AG04450 (cell line): ENCODE measurements around the gene KCNH3. TPM values are rescaled to one million over a fixed set of nuclear protein-coding genes. Genes with fewer than 3 reads are reported as not detected.

ENCODE experiments used
- CTCF ChIA-PET: fragments of 300-600, 350-600 bp; formaldehyde crosslinking; extraction: SDS; loops from one replicate; lab custom pipeline; 2022; ENCODE audit warnings: antibody characterized with exemption, inconsistent platforms; lab: Charles Lee
- POLR2A ChIA-PET: fragments of 350-600 bp; formaldehyde crosslinking; extraction: SDS; loops from one replicate; lab custom pipeline; 2021; ENCODE audit warnings: antibody characterized with exemption, inconsistent platforms; lab: Yijun Ruan, JAX
- DNase-seq: peaks from one replicate; pipeline ENCODE4 v3.0.0-alpha.2; 2011; ENCODE audit warnings: low read depth, low spot score
- H3K27ac ChIP-seq: one replicate; pipeline ENCODE4 v1.5.1; 2012; ENCODE audit warnings: low read depth, low read length, control low read depth
- H3K27me3 ChIP-seq: one replicate; pipeline ENCODE4 v1.6.0; 2012; ENCODE audit warnings: low read length; ENCODE audit not compliant: control insufficient read depth, insufficient read depth
- H3K4me3 ChIP-seq: 2 replicates; pipeline ENCODE4 v1.5.1; 2011; ENCODE audit warnings: mild to moderate bottlenecking, low read depth, low read length, control low read depth
- H3K9me3 ChIP-seq: 2 replicates; pipeline ENCODE4 v1.5.1; 2012; ENCODE audit warnings: low read length; ENCODE audit not compliant: control insufficient read depth, insufficient read depth
- polyA plus RNA-seq: library from polyadenylated mRNA; depleted of rRNA; stranded (reverse); fragments of >200 nt; gene quantifications from 2 replicates; pipeline ENCODE4 v1.2.3, GENCODE V29; 2011
- TF ChIP-seq, protein P1 (sequence below): IDR thresholded peaks from 2 replicates; pipeline ENCODE4 v1.5.1; 2011; ENCODE audit warnings: low read depth, low read length, control low read depth, inconsistent platforms

The KCNH3 gene
- polyA plus RNA-seq, 1 experiment = 0.01 TPM

DNA sequence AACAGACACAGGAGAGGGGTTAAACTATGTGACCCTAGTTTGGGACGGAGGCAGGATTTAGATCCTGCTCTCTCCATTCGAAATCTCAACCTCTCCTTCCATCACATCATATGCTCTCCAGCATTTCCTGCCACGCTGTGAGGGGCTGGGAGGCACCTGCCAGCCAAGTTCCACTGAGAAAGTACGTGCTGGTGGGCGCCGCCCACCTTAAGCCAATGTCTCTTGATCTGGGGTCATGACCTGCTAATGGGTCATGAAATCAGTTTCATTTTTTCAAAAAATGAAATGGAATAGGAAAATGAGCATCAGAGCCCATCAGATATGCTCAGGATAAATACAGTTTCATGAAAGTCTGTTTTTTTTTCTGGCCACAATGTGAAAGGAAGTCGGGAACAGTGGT is 21.9 kb downstream of the KCNH3 start:
- Histone ChIP-seq H3K9me3 (no peaks in the 10 kb centered on the region; the same call in 1 of the 2 replicates), H3K4me3 (no peak overlapping the region), H3K27me3 (no peaks in the 10 kb centered on the region), H3K27ac (no peak overlapping the region)
- TF ChIP-seq, protein P1, sequence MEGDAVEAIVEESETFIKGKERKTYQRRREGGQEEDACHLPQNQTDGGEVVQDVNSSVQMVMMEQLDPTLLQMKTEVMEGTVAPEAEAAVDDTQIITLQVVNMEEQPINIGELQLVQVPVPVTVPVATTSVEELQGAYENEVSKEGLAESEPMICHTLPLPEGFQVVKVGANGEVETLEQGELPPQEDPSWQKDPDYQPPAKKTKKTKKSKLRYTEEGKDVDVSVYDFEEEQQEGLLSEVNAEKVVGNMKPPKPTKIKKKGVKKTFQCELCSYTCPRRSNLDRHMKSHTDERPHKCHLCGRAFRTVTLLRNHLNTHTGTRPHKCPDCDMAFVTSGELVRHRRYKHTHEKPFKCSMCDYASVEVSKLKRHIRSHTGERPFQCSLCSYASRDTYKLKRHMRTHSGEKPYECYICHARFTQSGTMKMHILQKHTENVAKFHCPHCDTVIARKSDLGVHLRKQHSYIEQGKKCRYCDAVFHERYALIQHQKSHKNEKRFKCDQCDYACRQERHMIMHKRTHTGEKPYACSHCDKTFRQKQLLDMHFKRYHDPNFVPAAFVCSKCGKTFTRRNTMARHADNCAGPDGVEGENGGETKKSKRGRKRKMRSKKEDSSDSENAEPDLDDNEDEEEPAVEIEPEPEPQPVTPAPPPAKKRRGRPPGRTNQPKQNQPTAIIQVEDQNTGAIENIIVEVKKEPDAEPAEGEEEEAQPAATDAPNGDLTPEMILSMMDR = no peak
- ChIA-PET POLR2A (no interaction called here), CTCF (interaction anchor here (0.6 to 1.7 kb wide), 2 partner anchors 20 to 408 kb away, joined by 3 to 5 read pairs; no protein-coding TSS in a partner anchor)
- DNase-seq = no peak

DNA sequence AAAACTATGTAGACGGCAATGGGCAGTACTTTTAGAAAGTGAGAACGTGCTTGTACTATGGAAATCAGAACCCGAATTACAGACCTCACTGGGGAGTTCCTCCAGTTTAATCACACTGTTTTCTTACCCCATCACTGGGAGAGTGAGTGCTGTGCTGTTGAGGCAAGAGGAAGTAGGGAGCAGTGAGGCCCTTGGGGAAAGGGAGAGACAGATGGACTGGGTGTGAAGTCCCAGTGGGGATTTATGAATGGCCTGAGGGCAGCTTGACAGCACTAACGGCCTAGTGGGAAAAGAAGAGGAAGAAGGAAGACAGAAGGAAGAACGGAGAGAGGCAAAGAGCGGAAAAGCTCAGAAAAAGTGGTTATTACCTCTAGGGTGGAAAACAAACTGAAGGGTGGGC is 23.4 kb downstream of the KCNH3 start:
- Histone ChIP-seq H3K27me3 (no peaks in the 10 kb centered on the region), H3K9me3 (no peaks in the 10 kb centered on the region; the same call in 1 of the 2 replicates), H3K27ac (no peak overlapping the region), H3K4me3 (no peak overlapping the region)
- no peak for DNase-seq
- TF ChIP-seq, protein P1 = no peak
- CTCF ChIA-PET = interaction anchor here (1.2 kb wide), 1 partner anchor 204 kb away, joined by 4 read pairs; no protein-coding TSS in a partner anchor
- POLR2A ChIA-PET = no interaction called here

DNA sequence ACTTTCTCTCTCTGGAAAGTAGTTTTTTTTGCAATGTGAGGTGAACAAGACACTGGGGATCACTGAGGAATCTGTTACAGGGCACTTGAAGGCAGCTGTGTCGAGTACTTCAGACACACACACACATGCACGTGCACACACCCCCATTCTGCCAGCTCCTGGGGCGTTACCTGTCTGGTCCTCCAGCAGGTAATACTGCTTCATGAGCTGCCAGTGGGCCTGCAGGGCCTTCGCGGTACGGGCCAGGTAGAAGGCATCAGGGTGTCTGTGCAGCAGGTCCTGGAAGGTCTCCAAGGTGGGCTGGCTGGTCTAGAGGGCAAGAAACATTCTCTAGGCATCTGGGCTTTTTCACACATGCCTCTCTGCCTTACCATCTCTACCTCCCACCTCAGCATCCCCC is 24.0 kb downstream of the KCNH3 start:
- no peak for DNase-seq
- ChIA-PET POLR2A (no interaction called here), CTCF (no interaction called here)
- TF ChIP-seq, protein P1 = no peak
- H3K27me3 ChIP-seq = no peaks in the 10 kb centered on the region
- H3K4me3 ChIP-seq = no peak overlapping the region
- H3K27ac ChIP-seq = no peak overlapping the region
- no peaks in the 10 kb centered on the region; the same call in 1 of the 2 replicates for H3K9me3 ChIP-seq

DNA sequence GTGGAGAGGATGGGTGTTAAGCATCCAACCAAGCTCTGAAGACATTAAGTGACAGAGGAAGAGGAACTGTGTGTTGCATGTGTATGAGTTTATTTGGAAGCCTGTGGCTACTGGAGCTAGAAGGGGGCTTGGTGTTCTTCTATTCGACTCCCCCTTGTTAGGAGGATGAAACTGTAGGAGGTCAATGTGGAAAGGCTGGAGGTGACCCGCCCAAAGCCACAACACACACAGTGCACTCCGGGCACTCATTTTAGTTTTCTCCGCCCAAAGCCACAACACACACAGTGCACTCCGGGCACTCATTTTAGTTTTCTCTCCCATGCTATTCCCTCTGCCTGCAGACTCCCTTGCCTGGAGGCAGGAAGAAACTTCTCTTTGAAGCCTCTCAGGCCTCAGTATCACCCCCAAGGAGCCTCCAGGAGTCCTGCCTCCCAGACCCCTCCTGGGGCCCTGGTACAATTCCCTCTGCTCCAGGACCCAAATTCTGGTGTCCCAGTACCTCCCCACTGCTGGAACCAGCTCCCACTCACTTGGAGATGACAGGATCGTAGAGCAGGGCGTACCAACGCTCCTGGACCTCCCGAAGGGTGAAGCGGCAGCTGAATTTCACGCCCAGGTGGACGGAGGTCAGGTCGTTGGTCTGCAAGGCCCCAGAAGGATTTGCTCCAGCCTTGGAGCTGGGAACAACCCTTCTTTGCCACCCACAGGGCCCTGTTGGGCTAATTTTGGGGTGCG is 25.3 kb downstream of the KCNH3 start:
- Histone ChIP-seq H3K4me3 (no peak overlapping the region), H3K9me3 (no peaks in the 10 kb centered on the region; the same call in 1 of the 2 replicates), H3K27ac (no peak overlapping the region), H3K27me3 (no peaks in the 10 kb centered on the region)
- TF ChIP-seq, protein P1 = no peak
- CTCF ChIA-PET = interaction anchor here (1.0 to 1.3 kb wide), 2 partner anchors 10 to 16 kb away, joined by 3 to 4 read pairs; no protein-coding TSS in a partner anchor
- POLR2A ChIA-PET = no interaction called here
- no peak for DNase-seq
